NCI-H446 treated with DMSO at 0.1 percent for 48 hours (cell line): ENCODE results near the gene KRTAP10-12.
"Not testable (repeated sequence)": the region's sequence is repeated elsewhere in the genome, so short reads cannot be mapped to it uniquely, and the experiment has no call there.

Source experiments
- DNase-seq: peaks from one replicate; lab custom pipeline; 2025; lab: John Stamatoyannopoulos, UW

The KRTAP10-12 gene, protein sequence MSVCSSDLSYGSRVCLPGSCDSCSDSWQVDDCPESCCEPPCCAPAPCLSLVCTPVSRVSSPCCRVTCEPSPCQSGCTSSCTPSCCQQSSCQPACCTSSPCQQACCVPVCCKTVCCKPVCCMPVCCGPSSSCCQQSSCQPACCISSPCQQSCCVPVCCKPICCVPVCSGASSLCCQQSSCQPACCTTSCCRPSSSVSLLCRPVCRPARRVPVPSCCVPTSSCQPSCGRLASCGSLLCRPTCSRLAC

DNA sequence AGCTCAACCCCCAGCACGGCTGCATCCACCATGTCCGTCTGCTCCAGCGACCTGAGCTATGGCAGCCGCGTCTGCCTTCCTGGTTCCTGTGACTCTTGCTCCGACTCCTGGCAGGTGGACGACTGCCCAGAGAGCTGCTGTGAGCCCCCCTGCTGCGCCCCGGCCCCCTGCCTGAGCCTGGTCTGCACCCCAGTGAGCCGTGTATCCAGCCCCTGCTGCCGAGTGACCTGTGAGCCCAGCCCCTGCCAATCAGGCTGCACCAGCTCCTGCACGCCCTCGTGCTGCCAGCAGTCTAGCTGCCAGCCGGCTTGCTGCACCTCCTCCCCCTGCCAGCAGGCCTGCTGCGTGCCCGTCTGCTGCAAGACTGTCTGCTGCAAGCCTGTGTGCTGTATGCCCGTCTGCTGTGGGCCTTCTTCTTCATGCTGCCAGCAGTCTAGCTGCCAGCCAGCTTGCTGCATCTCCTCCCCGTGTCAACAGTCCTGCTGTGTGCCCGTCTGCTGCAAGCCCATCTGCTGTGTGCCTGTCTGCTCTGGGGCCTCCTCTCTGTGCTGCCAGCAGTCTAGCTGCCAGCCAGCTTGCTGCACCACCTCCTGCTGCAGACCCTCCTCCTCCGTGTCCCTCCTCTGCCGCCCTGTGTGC lies at the start of gene KRTAP10-12:
KRTAP10-12 (plus strand) TSS at position 1 of the 639 bp plus-strand sequence; CDS start at position 31, 30 bp downstream.
- peak; percentile 2 for DNase-seq

DNA sequence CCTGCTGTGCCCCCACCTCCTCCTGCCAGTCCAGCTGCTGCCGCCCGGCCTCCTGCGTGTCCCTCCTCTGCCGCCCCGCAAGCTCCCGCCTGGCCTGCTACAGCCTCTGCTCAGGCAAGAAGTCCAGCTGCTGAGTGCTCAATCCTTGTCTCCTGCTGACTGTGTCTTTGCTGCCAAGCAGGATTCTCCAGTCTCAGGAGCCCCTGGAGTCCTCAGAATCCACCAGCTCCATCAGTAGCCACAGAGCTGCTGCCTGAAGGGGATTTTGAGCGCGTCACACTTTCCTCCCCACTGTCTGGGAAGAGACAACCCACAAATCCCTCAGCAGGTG lies 49.8 kb upstream of the KRTAP10-12 start:
- no peak for DNase-seq

GRCh38 chr21:44648557-44649311 lies 48.2 kb upstream of the KRTAP10-12 start:
- DNase-seq: no peak

DNA sequence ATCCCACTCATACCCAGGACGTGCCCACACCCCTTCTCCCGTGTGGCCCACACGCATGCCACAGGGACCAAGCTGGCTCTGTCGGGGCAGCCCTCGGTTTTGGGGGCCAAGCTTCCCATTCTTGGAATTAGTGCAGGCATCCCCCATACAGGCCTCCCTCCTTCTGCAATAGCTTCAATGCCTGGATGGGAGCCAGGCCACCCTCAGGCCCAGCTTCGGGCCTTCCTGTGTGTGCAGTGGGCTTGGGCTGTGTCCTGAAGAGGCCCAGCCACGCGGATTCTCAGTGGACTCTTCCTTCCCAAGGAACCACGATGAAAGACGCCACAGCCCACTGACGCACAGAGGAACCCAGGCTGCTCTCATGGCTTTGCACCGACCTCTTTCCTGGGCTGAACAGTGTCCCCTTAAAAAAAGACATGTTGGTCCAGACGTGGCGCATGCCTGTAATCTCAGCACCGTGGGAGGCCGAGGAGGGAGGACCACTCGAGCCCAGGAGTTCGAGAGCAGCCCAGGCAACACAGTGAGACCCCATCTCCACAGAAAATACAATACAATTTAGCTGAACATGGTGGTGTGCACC lies 47.4 kb upstream of the KRTAP10-12 start:
- no peak for DNase-seq

DNA sequence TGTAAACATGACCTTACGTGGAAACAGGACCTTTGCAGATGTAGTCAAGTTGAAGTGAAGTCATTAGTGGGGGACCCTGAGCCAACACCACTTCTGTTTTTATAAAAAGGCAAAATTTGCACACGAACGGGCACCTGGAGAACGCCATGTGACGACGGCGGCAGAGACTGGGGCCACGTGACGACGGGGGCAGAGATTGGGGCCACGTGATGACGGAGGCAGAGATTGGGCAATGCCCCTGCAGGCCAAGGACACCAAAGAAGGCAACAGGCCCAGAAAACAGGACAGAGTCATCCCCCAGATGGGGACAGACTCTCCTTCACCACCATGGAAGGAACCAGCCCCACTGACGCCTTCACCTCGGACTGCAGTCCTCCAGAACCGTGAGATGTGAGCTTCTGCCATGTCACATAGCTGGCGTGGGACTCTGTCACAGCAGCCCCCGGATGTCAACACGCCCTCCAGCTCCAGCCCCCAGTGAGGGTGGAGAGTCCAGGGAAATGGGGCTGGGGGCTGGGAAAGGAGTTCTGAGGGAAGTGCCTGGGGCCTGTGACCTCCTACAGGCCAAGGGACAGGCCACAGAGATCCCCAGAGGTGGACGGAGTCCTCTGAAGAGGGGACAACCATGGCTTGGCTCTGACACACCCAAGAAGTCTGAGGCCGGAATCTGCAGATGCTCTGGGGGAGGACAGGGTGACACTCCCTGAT lies 46.6 kb upstream of the KRTAP10-12 start:
- DNase-seq: no peak

DNA sequence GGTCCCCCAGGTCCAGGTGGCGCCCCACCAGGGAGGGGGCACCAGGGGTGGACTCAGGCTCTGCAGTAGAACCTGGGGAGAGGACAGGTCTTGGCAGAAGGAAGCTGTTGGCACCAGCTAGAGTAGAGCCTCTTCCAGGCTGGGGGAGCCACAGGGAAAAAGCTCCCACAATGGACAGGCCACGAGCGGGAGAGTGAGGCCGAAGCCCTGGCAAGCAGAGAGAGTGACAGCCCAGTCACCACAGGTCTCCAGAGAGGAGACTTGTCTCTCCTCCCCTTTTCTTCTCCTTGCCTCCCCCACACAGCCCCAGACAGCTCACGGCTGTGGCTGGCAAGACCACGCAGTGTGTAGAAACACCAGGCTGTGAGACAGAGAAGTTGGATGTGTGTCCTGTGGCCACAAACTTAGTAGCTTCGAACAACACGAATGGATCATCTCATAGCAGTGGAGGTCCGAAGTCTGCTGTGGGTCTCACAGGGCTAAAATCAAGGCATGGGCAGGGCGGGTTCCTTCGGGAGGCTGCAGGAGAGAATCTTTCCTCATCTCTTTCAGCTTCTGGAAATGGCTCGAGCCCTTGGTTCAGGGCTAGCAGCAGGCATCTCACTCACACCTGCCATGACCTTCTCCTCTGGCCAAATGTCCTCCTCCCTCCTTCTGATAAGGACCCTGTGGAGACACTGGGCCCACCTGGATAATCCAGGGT lies 45.8 kb upstream of the KRTAP10-12 start:
- no peak for DNase-seq

DNA sequence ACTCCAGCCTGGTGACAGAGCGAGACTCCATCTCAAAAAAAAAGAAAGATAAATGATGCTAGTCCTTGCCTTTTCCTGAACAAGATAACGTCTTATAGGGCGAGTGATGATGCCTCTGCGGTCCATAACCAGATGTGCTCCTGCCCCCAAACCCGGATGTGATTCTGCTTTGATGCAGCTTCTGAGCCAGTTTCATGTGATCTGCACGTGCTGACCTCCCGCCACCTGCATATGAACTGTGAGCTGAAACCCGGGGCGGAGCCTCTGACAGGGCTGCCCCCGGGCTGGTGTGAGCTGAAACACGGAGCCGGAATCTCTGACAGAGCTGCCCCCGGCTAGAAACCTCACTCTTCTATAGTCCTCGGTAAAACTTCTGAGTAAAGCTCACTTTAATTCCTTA lies 43.8 kb upstream of the KRTAP10-12 start:
- no peak for DNase-seq

- no peak for DNase-seq
Measured at GRCh38 chr21:44653656-44654575, 43.1 kb upstream of the KRTAP10-12 start.

DNA sequence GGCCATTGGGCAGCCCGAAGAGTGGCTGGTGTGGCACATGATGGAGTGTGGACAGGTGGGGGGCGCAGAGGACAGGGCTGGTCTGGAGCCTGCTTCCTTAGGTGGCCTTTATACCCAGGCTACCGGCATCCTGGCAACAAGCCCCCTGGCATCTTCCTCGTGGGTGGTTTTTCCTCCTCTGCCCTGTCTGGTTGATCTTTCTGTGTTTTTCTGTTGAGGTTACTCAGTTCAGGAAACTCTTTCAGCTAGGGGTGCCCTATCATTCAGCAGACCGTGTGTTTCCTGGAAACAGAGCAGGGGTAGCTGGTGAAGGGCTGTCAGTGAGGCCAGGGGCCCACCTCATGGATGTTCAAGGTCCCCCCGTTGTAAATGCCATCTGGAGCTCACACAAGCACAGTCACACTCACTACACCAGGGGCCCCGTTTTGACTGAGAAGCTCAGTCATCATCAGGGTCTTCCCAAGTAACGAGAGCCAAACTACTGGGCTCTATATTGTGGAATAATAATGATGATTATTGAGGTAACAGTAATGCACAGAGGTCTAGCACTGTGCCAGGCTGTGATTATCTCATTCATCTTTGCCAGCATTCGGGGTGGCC lies 42.3 kb upstream of the KRTAP10-12 start, which contains the start of gene KRTAP12-4:
KRTAP12-4 (minus strand) TSS at position 84 of the 600 bp plus-strand sequence; CDS start at position 39, 45 bp downstream.
- no peak for DNase-seq

GRCh38 chr21:44656868-44657267 lies 40.1 kb upstream of the KRTAP10-12 start:
- no peak for DNase-seq

DNA sequence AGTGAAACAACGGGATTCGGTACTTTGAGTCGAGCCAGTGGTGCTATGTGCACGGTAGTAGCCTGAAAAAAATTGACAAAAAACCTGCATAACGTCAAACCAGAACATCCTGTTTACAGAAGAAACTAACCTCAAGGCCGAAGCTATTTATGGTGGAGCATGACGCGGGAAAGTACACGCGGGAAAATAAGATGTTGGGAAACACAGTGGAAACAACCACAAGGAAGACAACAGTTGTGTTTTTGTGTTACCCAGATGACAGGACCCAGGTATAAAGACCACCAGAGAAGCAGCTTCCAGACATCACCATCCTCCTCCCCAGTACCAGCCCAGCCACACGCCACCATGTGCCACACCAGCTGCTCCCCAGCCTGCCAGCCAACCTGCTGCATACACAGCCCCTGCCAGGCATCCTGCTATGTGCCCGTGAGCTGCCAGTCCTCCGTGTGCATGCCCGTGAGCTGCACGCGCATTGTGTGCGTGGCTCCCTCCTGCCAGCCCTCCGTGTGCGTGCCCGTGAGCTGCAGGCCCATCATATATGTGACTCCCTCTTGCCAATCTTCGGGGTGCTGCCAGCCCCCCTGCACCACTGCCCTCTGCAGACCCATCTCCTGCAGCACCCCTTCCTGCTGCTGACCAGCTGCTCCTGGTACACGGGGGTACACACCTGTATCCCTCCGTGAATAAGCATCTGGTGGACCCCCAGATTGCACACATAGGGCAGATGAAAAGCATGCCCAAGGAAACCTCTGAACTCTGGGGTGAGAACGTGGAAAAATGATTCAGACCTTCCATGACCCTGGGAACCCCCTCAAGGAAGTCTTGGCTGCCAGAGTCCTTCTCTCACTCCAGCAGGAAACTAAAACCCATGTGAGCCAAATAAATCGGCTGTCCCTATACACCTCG lies 39.1 kb upstream of the KRTAP10-12 start, which contains the start of gene KRTAP12-3:
KRTAP12-3 (plus strand) TSS at position 298 of the 906 bp plus-strand sequence; CDS start at position 346, 48 bp downstream.
- DNase-seq: no peak

DNA sequence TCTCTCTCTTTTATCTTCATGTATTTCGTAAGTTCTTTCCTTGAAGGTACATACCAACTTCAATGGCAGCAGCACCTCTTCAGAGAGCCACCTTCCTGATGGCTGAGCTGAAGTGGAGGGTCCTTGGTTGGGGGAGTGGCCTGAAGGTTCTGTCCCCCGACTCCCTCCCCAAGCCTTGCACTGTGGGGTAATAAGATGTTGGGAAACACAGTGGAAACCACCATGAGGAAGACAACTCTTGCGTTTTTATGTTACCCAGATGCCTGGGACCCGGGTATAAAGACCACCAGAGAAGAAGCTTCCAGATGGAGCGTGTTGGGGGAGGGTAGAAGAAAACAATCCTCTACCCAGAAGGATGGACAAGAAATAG lies 38.4 kb upstream of the KRTAP10-12 start:
- no peak for DNase-seq

DNA sequence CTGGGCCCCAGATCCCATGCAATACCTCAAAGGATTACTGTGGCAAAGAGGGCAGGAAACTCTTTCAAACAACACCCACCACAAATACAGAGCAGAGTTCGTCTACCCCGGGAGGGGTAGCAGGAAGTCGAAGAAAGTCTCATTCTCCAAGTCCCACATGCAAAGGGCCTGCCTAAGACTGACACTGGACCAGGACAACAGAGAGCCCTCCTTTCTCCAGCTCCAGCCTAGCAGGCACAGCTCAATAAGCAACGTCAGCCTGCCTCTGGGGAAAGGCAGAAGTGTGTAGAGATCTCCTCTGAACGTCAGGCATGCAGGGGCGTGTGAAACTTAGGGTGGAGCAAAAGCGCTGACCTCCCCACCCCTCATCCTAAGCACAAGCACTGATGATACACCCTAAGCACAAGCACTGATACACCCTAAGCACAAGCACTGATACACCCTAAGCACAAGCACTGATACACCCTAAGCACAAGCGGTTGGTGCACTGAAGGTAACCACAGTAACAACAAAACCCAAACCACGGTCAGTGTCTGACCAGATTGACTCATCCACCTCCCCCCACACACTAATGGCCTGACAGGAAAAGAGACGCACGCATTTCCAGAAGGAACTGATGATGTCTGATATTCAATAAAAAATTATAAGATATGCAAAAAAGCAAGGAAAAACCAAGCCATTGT lies 37.9 kb upstream of the KRTAP10-12 start:
- no peak for DNase-seq

GRCh38 chr21:44661567-44661966 lies 35.4 kb upstream of the KRTAP10-12 start:
- not testable (repeated sequence) for DNase-seq

- no peak for DNase-seq
Measured at GRCh38 chr21:44664691-44665090, 32.3 kb upstream of the KRTAP10-12 start.

DNA sequence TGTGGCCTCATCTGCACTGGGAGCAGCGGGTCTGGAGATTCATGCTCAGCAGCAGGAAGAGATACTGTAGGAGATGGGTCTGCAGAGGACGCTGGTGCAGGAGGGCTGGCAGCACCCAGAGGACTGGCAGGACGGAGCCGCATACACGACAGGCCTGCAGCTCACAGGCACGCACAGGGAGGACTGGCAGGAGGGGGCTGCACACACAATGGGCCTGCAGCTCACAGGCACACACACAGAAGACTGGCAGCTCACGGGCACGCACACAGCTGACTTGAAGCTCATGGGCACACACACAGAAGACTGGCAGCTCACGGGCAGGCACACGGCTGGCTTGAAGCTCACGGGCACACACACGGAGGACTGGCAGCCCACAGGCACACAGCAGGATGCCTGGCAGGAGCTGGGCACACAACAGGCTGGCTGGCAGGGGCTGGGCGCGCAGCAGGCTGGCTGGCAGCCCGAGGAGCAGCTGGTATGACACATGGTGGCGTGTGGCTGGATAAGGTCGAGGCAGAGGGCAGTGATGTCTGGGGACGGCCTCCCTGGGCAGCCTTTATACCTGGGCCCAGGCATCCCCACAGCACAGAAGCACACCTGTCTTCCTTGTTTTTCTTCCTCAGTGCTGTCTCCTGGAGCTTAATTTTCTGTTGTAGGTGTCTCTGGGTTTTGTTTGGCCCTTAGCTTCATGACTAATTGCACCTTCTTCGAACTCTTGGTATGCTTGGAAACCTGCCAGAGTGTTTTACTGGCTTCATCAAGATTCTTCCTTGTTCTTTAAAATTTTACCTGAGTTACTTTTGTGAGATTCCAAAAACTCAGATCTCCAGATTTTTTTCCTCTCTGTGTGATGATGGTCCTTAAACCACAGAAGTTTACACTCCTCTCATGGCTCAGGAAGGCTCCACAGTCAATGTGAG lies 30.3 kb upstream of the KRTAP10-12 start, which contains the start of gene KRTAP12-2:
KRTAP12-2 (minus strand) TSS at position 527 of the 920 bp plus-strand sequence; CDS start at position 486, 41 bp downstream.
- DNase-seq: no peak

DNA sequence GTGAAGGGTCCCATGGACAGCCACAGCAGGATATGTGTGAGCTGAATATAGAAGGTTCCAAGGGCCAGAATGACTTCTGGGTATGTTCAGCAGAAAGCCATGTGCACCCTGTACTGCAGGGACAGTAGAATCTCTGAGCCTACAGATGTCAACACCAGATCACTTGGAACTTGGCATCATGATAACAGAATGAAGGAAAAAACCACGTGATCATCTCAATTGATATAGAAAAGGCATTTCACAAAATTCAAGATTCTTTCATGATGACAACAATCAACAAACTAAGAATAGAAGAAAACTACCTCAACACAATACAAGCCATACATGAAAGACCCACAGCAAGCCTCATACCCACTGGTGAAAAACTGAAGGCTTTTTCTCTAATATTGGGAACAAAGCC lies 29.4 kb upstream of the KRTAP10-12 start:
- DNase-seq: no peak
